Fibroblast of lung (primary cell): ENCODE data around the gene FAM240B. TPM values are rescaled to one million over a fixed set of nuclear protein-coding genes. Genes with fewer than 3 reads are reported as not detected.

Source experiments
- DNase-seq, 2 donors: peaks; one replicate each; pipeline versions ENCODE4 v3.0.0 to v3.0.0-alpha.2; 2010; ENCODE audit warnings: low read depth in 2 of 2
- H2AFZ ChIP-seq: 2 replicates; pipeline ENCODE4 v1.5.1; 2012; ENCODE audit warnings: low read length, control low read depth, inconsistent platforms
- H3K27ac ChIP-seq: 2 replicates; pipeline ENCODE4 v1.5.1; 2011; ENCODE audit warnings: low read length, control low read depth; ENCODE audit not compliant: insufficient read depth
- H3K27me3 ChIP-seq: 2 replicates; pipeline ENCODE4 v1.5.1; 2011; ENCODE audit warnings: mild to moderate bottlenecking, low read length; ENCODE audit not compliant: control insufficient read depth, insufficient read depth
- H3K36me3 ChIP-seq: 2 replicates; pipeline ENCODE4 v1.5.1; 2011; ENCODE audit warnings: low read length; ENCODE audit not compliant: control insufficient read depth, insufficient read depth
- H3K4me1 ChIP-seq: 2 replicates; pipeline ENCODE4 v1.5.1; 2011; ENCODE audit warnings: low read length; ENCODE audit not compliant: control insufficient read depth, insufficient read depth; ENCODE audit errors: extremely low read depth
- H3K4me2 ChIP-seq: 2 replicates; pipeline ENCODE4 v1.5.1; 2011; ENCODE audit warnings: low read length, control low read depth; ENCODE audit not compliant: insufficient read depth; ENCODE audit errors: extremely low read depth
- H3K4me3 ChIP-seq, 4 experiments: fragments of 200-600 bp in 1 of 4; sonication (generic) in 1 of 4; replicated peaks in 1 of 4; 2 replicates each; pipeline ENCODE4 v1.5.1; 2011 to 2016; ENCODE audit warnings: low read length in 4 of 4, low read depth in 3 of 4, mild to moderate bottlenecking in 3 of 4, control low read depth in 2 of 4, inconsistent platforms in 1 of 4, mixed read lengths in 1 of 4; ENCODE audit not compliant: insufficient read depth in 1 of 4; ENCODE audit errors: control extremely low read depth in 1 of 4
- H3K79me2 ChIP-seq: 2 replicates; pipeline ENCODE4 v1.5.1; 2012; ENCODE audit warnings: mild to moderate bottlenecking, low read length, inconsistent platforms; ENCODE audit not compliant: control insufficient read depth, insufficient read depth
- H3K9ac ChIP-seq: 2 replicates; pipeline ENCODE4 v1.5.1; 2011; ENCODE audit warnings: mild to moderate bottlenecking, low read length, control low read depth; ENCODE audit not compliant: insufficient read depth
- H3K9me3 ChIP-seq: 2 replicates; pipeline ENCODE4 v1.5.1; 2012; ENCODE audit warnings: low read depth, low read length; ENCODE audit not compliant: control insufficient read depth, insufficient read depth
- H4K20me1 ChIP-seq: 2 replicates; pipeline ENCODE4 v1.5.1; 2011; ENCODE audit warnings: low read length; ENCODE audit not compliant: control insufficient read depth, insufficient read depth; ENCODE audit errors: extremely low read depth
- CTCF ChIP-seq, 2 donors: IDR thresholded peaks in 1 of 2; conservative IDR thresholded peaks in 1 of 2; 1 replicate in 1 of 2; 2 replicates in 1 of 2; pipeline ENCODE4 v1.5.1; 2011 to 2012; ENCODE audit warnings: low read length in 2 of 2, control low read depth in 1 of 2, inconsistent platforms in 1 of 2, low read depth in 1 of 2, mild to moderate bottlenecking in 1 of 2
- EZH2 ChIP-seq: IDR thresholded peaks from 2 replicates; pipeline ENCODE4 v1.5.1; 2012; ENCODE audit warnings: low read length, control low read depth, mild to moderate bottlenecking; ENCODE audit errors: missing control alignments
- polyA plus RNA-seq, 2 donors: library from polyadenylated mRNA; depleted of rRNA in 1 of 2; stranded (reverse) in 1 of 2; unstranded in 1 of 2; fragments of >200 nt; gene quantifications; 2 replicates each; pipeline ENCODE4 v1.2.1, GENCODE V29; 2011 to 2012; ENCODE audit warnings: missing spikeins in 1 of 2
- total RNA-seq: library from RNA; depleted of rRNA; stranded (reverse); fragments of >200 nt; gene quantifications from 2 replicates; pipeline ENCODE4 v1.2.1, GENCODE V29; 2014

The FAM240B gene
- total and polyA plus RNA-seq, 2 donors (not counting 1 experiment from before 2014, with no cell fraction given) = not detected

GRCh38 chr9:38689678-38690077 is 30.3 kb downstream of the FAM240B start:
- Histone ChIP-seq H3K27me3 (no peaks in the 10 kb centered on the region), H3K9ac (no peak overlapping the region), H2AFZ (no peak overlapping the region), H3K27ac (no peak overlapping the region), H3K4me3 (no peak overlapping the region), H3K36me3 (no peaks in the 10 kb centered on the region), H3K4me2 (no peak overlapping the region), H3K79me2 (no peaks in the 10 kb centered on the region), H3K9me3 (no peaks in the 10 kb centered on the region), H3K4me1 (no peaks in the 10 kb centered on the region), H4K20me1 (no peaks in the 10 kb centered on the region)
- TF ChIP-seq CTCF (conservative IDR thresholded peaks at IDR 0.05 in 1 of 2, IDR thresholded peaks at IDR 0.05 in 1 of 2; ENCODE audit: low read depth in 1 of 2, low read length in 2 of 2) (no peak), EZH2 (no peak)
- peak; percentile 11 to 37 for DNase-seq

- Histone ChIP-seq H3K27me3 (no peaks in the 10 kb centered on the region), H3K9ac (no peak overlapping the region), H3K27ac (no peak overlapping the region), H3K9me3 (no peaks in the 10 kb centered on the region), H3K4me3 (no peak overlapping the region), H3K36me3 (no peaks in the 10 kb centered on the region), H3K4me2 (no peak overlapping the region), H3K79me2 (no peaks in the 10 kb centered on the region), H4K20me1 (no peaks in the 10 kb centered on the region), H2AFZ (no peak overlapping the region), H3K4me1 (no peaks in the 10 kb centered on the region)
- no peak for TF ChIP-seq EZH2
- no peak for TF ChIP-seq CTCF (conservative IDR thresholded peaks at IDR 0.05 in 1 of 2, IDR thresholded peaks at IDR 0.05 in 1 of 2; ENCODE audit: low read depth in 1 of 2, low read length in 2 of 2)
- DNase-seq = no peak
Observed at GRCh38 chr9:38687992-38688391, 31.9 kb downstream of the FAM240B start.

- no peaks in the 10 kb centered on the region for H3K79me2 ChIP-seq
- no peaks in the 10 kb centered on the region for H3K9me3 ChIP-seq
- DNase-seq = peak in 1 of 2 donors; percentile 32
- TF ChIP-seq EZH2 = no peak
- no peak for TF ChIP-seq CTCF (conservative IDR thresholded peaks at IDR 0.05 in 1 of 2, IDR thresholded peaks at IDR 0.05 in 1 of 2; ENCODE audit: low read depth in 1 of 2, low read length in 2 of 2)
- H3K4me2 ChIP-seq = no peak overlapping the region
- H2AFZ ChIP-seq = no peak overlapping the region
- no peak overlapping the region for H3K9ac ChIP-seq
- H3K36me3 ChIP-seq = no peaks in the 10 kb centered on the region
- H3K27ac ChIP-seq = no peak overlapping the region
- no peaks in the 10 kb centered on the region for H4K20me1 ChIP-seq
- no peaks in the 10 kb centered on the region for H3K27me3 ChIP-seq
- no peaks in the 10 kb centered on the region for H3K4me1 ChIP-seq
- H3K4me3 ChIP-seq = no peak overlapping the region
Observed at GRCh38 chr9:38687389-38687842, 32.5 kb downstream of the FAM240B start.
